ENCODE results near the gene RNASE8. TPM values are rescaled to one million over a fixed set of nuclear protein-coding genes. Genes with fewer than 3 reads are reported as not detected.

The RNASE8 gene
- total and polyA plus RNA-seq, 2 of the 8 experiments (the other 6 are each of a cell fraction or from before 2014, with no cell fraction given), result not detected

- Histone ChIP-seq H3K27me3 (replicated peaks in 1 of 4; ENCODE audit: control insufficient read depth in 3 of 4, extremely low read depth in 1 of 4, insufficient read depth in 3 of 4, low read length in 3 of 4) (no peaks in the 10 kb centered on the region), H3K4ac (replicated peaks; ENCODE audit: insufficient read length, low read depth, low read length) (no peak overlapping the region), H3K9me3 (ENCODE audit: insufficient read depth in 2 of 2, low read depth in 1 of 2, low read length in 1 of 2) (no peaks in the 10 kb centered on the region), H3K36me3 (ENCODE audit: control insufficient read depth in 2 of 4, insufficient read depth in 4 of 4, low read length in 3 of 4) (peaks cover 10 to 24% (median 19%) of the 10 kb centered on the region in 4 experiments; a peak in 7 of 8 replicates), H4K8ac (ENCODE audit: extremely low read depth, insufficient read depth, low read length) (no peak overlapping the region), H2BK12ac (ENCODE audit: low read depth, low read length) (no peak overlapping the region), H3K79me2 (ENCODE audit: control insufficient read depth in 1 of 2, insufficient read depth in 2 of 2, low read length in 2 of 2) (peaks cover 4 to 48% of the 10 kb centered on the region in 2 experiments), H3K27ac (ENCODE audit: low read depth, low read length) (no peak overlapping the region), H3K4me3 (ENCODE audit: extremely low read depth in 1 of 4, insufficient read depth in 2 of 4, low read depth in 3 of 4, low read length in 4 of 4) (peak overlapping the region in 1 of 4 experiments; percentile 85; a peak in 1 of 8 replicates), H3K79me1 (ENCODE audit: low read depth, low read length) (peaks cover 8% of the 10 kb centered on the region), H3K18ac (ENCODE audit: extremely low read depth, low read length) (no peak overlapping the region), H2BK15ac (ENCODE audit: low read length) (no peak overlapping the region), H3K23me2 (ENCODE audit: low read depth, low read length) (peaks cover 12% of the 10 kb centered on the region), H3K4me1 (replicated peaks in 1 of 4; ENCODE audit: control insufficient read depth in 3 of 4, insufficient read depth in 4 of 4, low read length in 3 of 4) (peaks cover 16 to 35% (median 24%) of the 10 kb centered on the region in 4 experiments), H2AFZ (ENCODE audit: low read length) (no peak overlapping the region), H2BK20ac (ENCODE audit: low read length) (no peak overlapping the region), H2AK5ac (ENCODE audit: low read depth, low read length) (no peak overlapping the region), H4K5ac (ENCODE audit: insufficient read length, low read depth, low read length) (no peak overlapping the region), H2BK120ac (replicated peaks; ENCODE audit: low read depth, low read length) (no peak overlapping the region), H3K23ac (ENCODE audit: insufficient read length) (no peak overlapping the region), H3K14ac (ENCODE audit: insufficient read length) (no peak overlapping the region), H4K20me1 (replicated peaks in 1 of 2; ENCODE audit: control insufficient read depth in 1 of 2, insufficient read depth in 2 of 2, low read length in 2 of 2) (peaks cover 5% of the 10 kb centered on the region in 2 experiments), H3K4me2 (ENCODE audit: insufficient read depth in 1 of 2, low read depth in 2 of 2, low read length in 2 of 2) (peak overlapping the region; percentile 90 to 91; a peak in 2 of 4 replicates), H3K56ac (replicated peaks; ENCODE audit: insufficient read length, low read depth, low read length) (no peak overlapping the region), H3K9ac (replicated peaks in 1 of 4; ENCODE audit: extremely low read depth in 1 of 4, low read depth in 3 of 4, low read length in 3 of 4) (no peak overlapping the region), H2BK5ac (ENCODE audit: low read depth, low read length) (no peak overlapping the region), H4K91ac (replicated peaks; ENCODE audit: insufficient read length, low read length) (no peak overlapping the region)
- FAIRE-seq (peak; percentile 90), DNase-seq (ENCODE audit: low read depth in 1 of 2, low spot score in 2 of 2) (no peak)
- WGBS, 2 experiments (ENCODE audit: extremely low coverage in 1 of 2, insufficient coverage in 1 of 2, insufficient read length in 1 of 2, insufficient replicate concordance in 2 of 2, low coverage in 1 of 2, low lambda C conversion rate in 2 of 2, missing lambda C conversion rate in 1 of 2), result 82% methylated on average over 6 of the region's 6 CpGs; no CpG with 5 or more reads in 1 of the 2 experiments
- POLR2A ChIA-PET (ENCODE audit: partially characterized antibody), result interaction anchor here (1.1 to 7.8 kb wide), 8 partner anchors 8 to 85 kb away, joined by 3 to 148 read pairs (median 4); partner anchors contain the start of genes ARHGEF40 and TMEM253
- CTCF ChIA-PET (ENCODE audit: partially characterized antibody), result interaction anchor here (0.6 to 7.8 kb wide), 10 partner anchors 10 to 115 kb away, joined by 3 to 239 read pairs (median 40); partner anchors contain the start of genes ARHGEF40 and TMEM253
- TF ChIP-seq FOSL1 (IDR thresholded peaks at IDR 0.05; ENCODE audit: insufficient read depth, low read depth, low read length), result no peak
- no peak for TF ChIP-seq TAF7 (optimal IDR thresholded peaks at IDR 0.05; ENCODE audit: borderline replicate concordance, low read depth, low read length)
- peak; percentile 34; the same call in 1 of the 2 replicates for TF ChIP-seq SP2 (IDR thresholded peaks at IDR 0.05; ENCODE audit: low read length)
- no peak for TF ChIP-seq KDM5A (IDR thresholded peaks at IDR 0.05; ENCODE audit: low read length)
- no peak for TF ChIP-seq CBX8 (IDR thresholded peaks at IDR 0.05; ENCODE audit: borderline replicate concordance, low read depth, low read length)
- TF ChIP-seq SRF (IDR thresholded peaks at IDR 0.05; ENCODE audit: low read depth, low read length), result no peak
- TF ChIP-seq SIX5 (IDR thresholded peaks at IDR 0.05; ENCODE audit: low read depth, low read length), result no peak
- TF ChIP-seq BCL11A (IDR thresholded peaks at IDR 0.05; ENCODE audit: low read depth in 2 of 2, low read length in 2 of 2), result no peak
- TF ChIP-seq CEBPB (IDR thresholded peaks at IDR 0.05; ENCODE audit: low read depth, low read length), result no peak
- TF ChIP-seq POLR2AphosphoS5 (IDR thresholded peaks at IDR 0.05; ENCODE audit: low read depth, low read length), result no peak
- no peak for TF ChIP-seq POU5F1 (IDR thresholded peaks at IDR 0.05; ENCODE audit: low read depth, low read length)
- peak; percentile 79 to 85; a peak in 2 of 4 replicates for TF ChIP-seq HDAC2 (IDR thresholded peaks at IDR 0.05; ENCODE audit: borderline replicate concordance in 1 of 2, low read depth in 2 of 2, low read length in 2 of 2)
Measured at GRCh38 chr14:21095430-21096205, 38.0 kb downstream of the RNASE8 start.
